WTC11 (cell line): ENCODE data around the gene PTPRG. TPM values are rescaled to one million over a fixed set of nuclear protein-coding genes. Genes with fewer than 3 reads are reported as not detected.

ENCODE experiments used
- ATAC-seq: fragments of 200-7000 bp; cut with Tn5 transposase; 2 replicates; pipeline ENCODE4 v1.10.0; 2021; ENCODE audit warnings: mild to moderate bottlenecking, moderate library complexity
- CTCF ChIA-PET: fragments of 300-600 bp; sonication (Branson Sonifier 250); formaldehyde crosslinking; loops from one replicate; lab custom pipeline; 2021; ENCODE audit warnings: antibody characterized with exemption; lab: Charles Lee
- POLR2A ChIA-PET: fragments of 350-600 bp; sonication (Branson Sonifier 250); formaldehyde crosslinking; loops from one replicate; lab custom pipeline; 2021; ENCODE audit warnings: antibody characterized with exemption; lab: Charles Lee
- DNase-seq: peaks from one replicate; pipeline ENCODE4 v3.0.0; 2021; ENCODE audit warnings: low spot score
- H3K27ac Mint-ChIP-seq: 2 replicates; pipeline ENCODE4 v1.8.0; 2021; ENCODE audit warnings: mixed read lengths
- H3K27me3 Mint-ChIP-seq: 2 replicates; pipeline ENCODE4 v1.8.0; 2021; ENCODE audit warnings: low read depth, mild to moderate bottlenecking, moderate library complexity, mixed read lengths
- H3K36me3 Mint-ChIP-seq: 2 replicates; pipeline ENCODE4 v1.8.0; 2021; ENCODE audit warnings: mixed read lengths
- H3K4me1 Mint-ChIP-seq: 2 replicates; pipeline ENCODE4 v1.8.0; 2022; ENCODE audit warnings: mixed read lengths
- H3K4me3 Mint-ChIP-seq: 2 replicates; pipeline ENCODE4 v1.8.0; 2021; ENCODE audit warnings: mild to moderate bottlenecking, moderate library complexity, mixed read lengths
- H3K9me3 Mint-ChIP-seq: 2 replicates; pipeline ENCODE4 v1.8.0; 2021; ENCODE audit warnings: mixed read lengths
- AR ChIP-seq: fragments of 250-450 bp; sonication (Bioruptor Pico); IDR thresholded peaks from 2 replicates; pipeline ENCODE4 v1.9.0; 2021; ENCODE audit warnings: mild to moderate bottlenecking
- ATF3 ChIP-seq: sonication (generic); formaldehyde crosslinking; conservative IDR thresholded peaks from 2 replicates; pipeline ENCODE4 v1.8.1; 2022; ENCODE audit warnings: mild to moderate bottlenecking, missing genetic modification reagents
- EMX1 ChIP-seq: fragments of 250-450 bp; sonication (Bioruptor Pico); IDR thresholded peaks from 2 replicates; pipeline ENCODE4 v1.8.0; 2021; ENCODE audit warnings: mild to moderate bottlenecking
- ESRRA ChIP-seq: sonication (generic); formaldehyde crosslinking; IDR thresholded peaks from 2 replicates; pipeline ENCODE4 v1.8.1; 2022; ENCODE audit warnings: mild to moderate bottlenecking, missing genetic modification reagents, borderline replicate concordance
- FOXJ3 ChIP-seq: sonication (generic); formaldehyde crosslinking; IDR thresholded peaks from 2 replicates; pipeline ENCODE4 v1.9.0; 2021; ENCODE audit warnings: missing genetic modification reagents, mild to moderate bottlenecking, borderline replicate concordance
- JUN ChIP-seq: sonication (generic); formaldehyde crosslinking; IDR thresholded peaks from 2 replicates; pipeline ENCODE4 v1.8.0; 2023; ENCODE audit warnings: mild to moderate bottlenecking, missing genetic modification reagents
- MLX ChIP-seq: sonication (generic); formaldehyde crosslinking; IDR thresholded peaks from 2 replicates; pipeline ENCODE4 v1.8.1; 2023; ENCODE audit warnings: mild to moderate bottlenecking, missing genetic modification reagents, moderate library complexity
- MXD4 ChIP-seq: fragments of 250-450 bp; sonication (Bioruptor Pico); IDR thresholded peaks from 2 replicates; pipeline ENCODE4 v1.8.0; 2021; ENCODE audit warnings: mild to moderate bottlenecking, moderate library complexity, borderline replicate concordance
- NFE2L1 ChIP-seq: sonication (generic); formaldehyde crosslinking; IDR thresholded peaks from 2 replicates; pipeline ENCODE4 v1.8.1; 2023; ENCODE audit warnings: missing genetic modification reagents
- PRDM15 ChIP-seq: sonication (generic); formaldehyde crosslinking; IDR thresholded peaks from 2 replicates; pipeline ENCODE4 v1.8.0; 2022; ENCODE audit warnings: missing genetic modification reagents
- TCF7 ChIP-seq: sonication (generic); formaldehyde crosslinking; IDR thresholded peaks from 2 replicates; pipeline ENCODE4 v1.8.0; 2022; ENCODE audit warnings: mild to moderate bottlenecking, low read depth, missing genetic modification reagents, moderate library complexity
- ZBTB21 ChIP-seq: sonication (generic); formaldehyde crosslinking; IDR thresholded peaks from 2 replicates; pipeline ENCODE4 v1.8.1; 2023; ENCODE audit warnings: mild to moderate bottlenecking, missing genetic modification reagents, borderline replicate concordance
- ZNF138 ChIP-seq: sonication (generic); formaldehyde crosslinking; conservative IDR thresholded peaks from 2 replicates; pipeline ENCODE4 v1.8.1; 2022; ENCODE audit warnings: mild to moderate bottlenecking, moderate library complexity, missing genetic modification reagents
- ZNF396 ChIP-seq: fragments of 250-450 bp; sonication (Bioruptor Pico); IDR thresholded peaks from 2 replicates; pipeline ENCODE4 v1.8.0; 2021; ENCODE audit warnings: mild to moderate bottlenecking, moderate library complexity, borderline replicate concordance
- ZNF416 ChIP-seq: fragments of 250-450 bp; sonication (Bioruptor Pico); IDR thresholded peaks from 2 replicates; pipeline ENCODE4 v1.9.0; 2021; ENCODE audit warnings: mild to moderate bottlenecking, inconsistent platforms
- ZNF671 ChIP-seq: fragments of 250-450 bp; sonication (Bioruptor Pico); IDR thresholded peaks from 2 replicates; pipeline ENCODE4 v1.8.0; 2021; ENCODE audit warnings: mild to moderate bottlenecking
- total RNA-seq: library from RNA; stranded (reverse); gene quantifications from 3 replicates; pipeline ENCODE4 v1.2.3, GENCODE V29; 2021

Gene PTPRG
- total RNA-seq, 1 experiment from 2014 or later = 106 TPM

- TF ChIP-seq AR = no peak
- TF ChIP-seq NFE2L1 (CRISPR knock-in tag) = no peak
- no peak for TF ChIP-seq MXD4 (CRISPR knock-in tag)
These were observed 178.3 kb downstream of the PTPRG start (continued) for GRCh38 chr3:61739640-61740039.

GRCh38 chr3:61740494-61740893, 179.1 kb downstream of the PTPRG start:
- CTCF ChIA-PET = no interaction called here
- no peak for ATAC-seq
- TF ChIP-seq EMX1 = no peak
- TF ChIP-seq ZNF416 (CRISPR knock-in tag) = no peak
- TF ChIP-seq ZNF138 (CRISPR knock-in tag) = no peak
- TF ChIP-seq, all 79 proteins: peak for 0
- Mint-ChIP-seq H3K9me3 (peaks cover 8% of the 10 kb centered on the region; the same call in 1 of the 2 replicates), H3K4me1 (peaks cover 70% of the 10 kb centered on the region), H3K36me3 (peaks cover 10% of the 10 kb centered on the region), H3K27ac (peak overlapping the region; percentile 32; the same call in 1 of the 2 replicates), H3K4me3 (no peak overlapping the region), H3K27me3 (no peaks in the 10 kb centered on the region)
- DNase-seq = no peak
- POLR2A ChIA-PET = no interaction called here

GRCh38 chr3:61741551-61741950, 180.2 kb downstream of the PTPRG start:
- no peak for DNase-seq
- POLR2A ChIA-PET = no interaction called here
- peak overlapping the region; percentile 64 for H3K27ac Mint-ChIP-seq
- CTCF ChIA-PET = no interaction called here
- H3K27me3 Mint-ChIP-seq = no peaks in the 10 kb centered on the region
- ATAC-seq = no peak
- H3K9me3 Mint-ChIP-seq = peaks cover 7% of the 10 kb centered on the region; the same call in 1 of the 2 replicates
- peaks cover 6% of the 10 kb centered on the region for H3K36me3 Mint-ChIP-seq
- no peak overlapping the region for H3K4me3 Mint-ChIP-seq
- H3K4me1 Mint-ChIP-seq = peaks cover 73% of the 10 kb centered on the region
- TF ChIP-seq ESRRA (CRISPR knock-in tag) (no peak), ATF3 (no peak), ZNF671 (CRISPR knock-in tag) (no peak), JUN (no peak), FOXJ3 (CRISPR knock-in tag) (no peak), ZBTB21 (CRISPR knock-in tag) (no peak), TCF7 (CRISPR knock-in tag) (no peak), ZNF396 (CRISPR knock-in tag) (no peak), PRDM15 (no peak)
- TF ChIP-seq, all 79 proteins: peak for 0

- Mint-ChIP-seq H3K27me3 (no peaks in the 10 kb centered on the region), H3K36me3 (peaks cover 2% of the 10 kb centered on the region; the same call in 1 of the 2 replicates), H3K4me3 (no peak overlapping the region), H3K27ac (no peak overlapping the region), H3K9me3 (peaks cover 2% of the 10 kb centered on the region; the same call in 1 of the 2 replicates), H3K4me1 (peaks cover 77% of the 10 kb centered on the region)
- POLR2A ChIA-PET = no interaction called here
- CTCF ChIA-PET = no interaction called here
- ATAC-seq = no peak
- no peak for TF ChIP-seq MLX (CRISPR knock-in tag)
- no peak for TF ChIP-seq TCF7 (CRISPR knock-in tag)
- no peak for DNase-seq
These were observed 180.6 kb downstream of the PTPRG start for GRCh38 chr3:61742006-61742405.
